HCT116 (cell line): ENCODE data around the gene AURKA. TPM values are rescaled to one million over a fixed set of nuclear protein-coding genes. Genes with fewer than 3 reads are reported as not detected.

Experiments used
- ATAC-seq: fragments of 200-7000 bp; cut with Tn5 transposase; 2 replicates; pipeline ENCODE4 v1.9.1; 2020; ENCODE audit warnings: mild to moderate bottlenecking, moderate library complexity
- BruUV-seq: library from RNA; stranded (reverse); fragments of 400-500 nt; replicated peaks from 2 replicates; lab custom pipeline; 2021; lab: Mats Ljungman, UMichigan
- CTCF ChIA-PET: fragments of 300-600 bp; sonication (Branson Sonifier 250); formaldehyde crosslinking; loops from one replicate; lab custom pipeline; 2021; ENCODE audit warnings: antibody characterized with exemption; lab: Charles Lee
- POLR2A ChIA-PET: fragments of 300-600, 350-600 bp; sonication (Branson Sonifier 250); formaldehyde crosslinking; loops from one replicate; lab custom pipeline; 2021; ENCODE audit warnings: antibody characterized with exemption; lab: Charles Lee
- RAD21 ChIA-PET, 2 experiments: fragments of 300-600 bp; sonication (Branson Sonifier 250); formaldehyde crosslinking; loops; one replicate each; lab custom pipeline; 2023; ENCODE audit warnings: low total read pairs in 2 of 2; ENCODE audit not compliant: uncharacterized antibody in 2 of 2, unreplicated experiment in 2 of 2, low non-redundant PET in 1 of 2; lab: Charles Lee
- DNase-seq: peaks from one replicate; pipeline ENCODE4 v3.0.0-alpha.2; 2010; ENCODE audit warnings: low read depth, low spot score
- H2AFZ ChIP-seq: fragments of 200-600 bp; shearing (Covaris generic), sonication (generic); 2 replicates; pipeline ENCODE4 v1.6.1; 2017; ENCODE audit warnings: low read depth, mixed run types, mixed read lengths, antibody characterized with exemption, low read length; ENCODE audit not compliant: poor library complexity, severe bottlenecking
- H3K27ac ChIP-seq: 2 replicates; pipeline ENCODE4 v1.5.1; 2012; ENCODE audit warnings: low read depth, low read length
- H3K27me3 ChIP-seq: fragments of 200-600 bp; sonication (generic); 2 replicates; pipeline ENCODE4 v1.6.1; 2016; ENCODE audit warnings: mixed run types, low read length, mixed read lengths; ENCODE audit not compliant: insufficient read depth
- H3K36me3 ChIP-seq, 2 experiments: fragments of 200-500 bp in 1 of 2; fragments of 200-600 bp in 1 of 2; sonication (Bioruptor generic) in 1 of 2; sonication (generic) in 1 of 2; 2 replicates each; pipeline versions ENCODE4 v1.5.1 to v1.6.1; 2014 to 2016; ENCODE audit warnings: low read length in 2 of 2, inconsistent platforms in 1 of 2, mixed read lengths in 1 of 2, mixed run types in 1 of 2; ENCODE audit not compliant: insufficient read depth in 2 of 2, control insufficient read depth in 1 of 2
- H3K4me1 ChIP-seq, 2 experiments: fragments of 200-600 bp in 1 of 2; sonication (generic) in 1 of 2; 2 replicates each; pipeline versions ENCODE4 v1.5.1 to v1.6.1; 2012 to 2017; ENCODE audit warnings: low read length in 2 of 2, inconsistent platforms in 1 of 2, mild to moderate bottlenecking in 1 of 2, mixed read lengths in 1 of 2, mixed run types in 1 of 2, moderate library complexity in 1 of 2; ENCODE audit not compliant: insufficient read depth in 2 of 2, control insufficient read depth in 1 of 2
- H3K4me2 ChIP-seq: fragments of 200-600 bp; sonication (generic); 2 replicates; pipeline ENCODE4 v1.6.1; 2017; ENCODE audit warnings: mixed run types, low read length, mixed read lengths
- H3K4me3 ChIP-seq, 2 experiments: fragments of 200-600 bp in 1 of 2; sonication (generic) in 1 of 2; replicated peaks in 1 of 2; 2 replicates each; pipeline ENCODE4 v1.5.1; 2011 to 2016; ENCODE audit warnings: low read length in 2 of 2, control low read depth in 1 of 2, low read depth in 1 of 2, mild to moderate bottlenecking in 1 of 2, mixed read lengths in 1 of 2, mixed run types in 1 of 2
- H3K79me2 ChIP-seq: fragments of 200-600 bp; sonication (generic); 2 replicates; pipeline ENCODE4 v1.6.1; 2017; ENCODE audit warnings: mild to moderate bottlenecking, mixed run types, low read length, moderate library complexity, mixed read lengths; ENCODE audit not compliant: insufficient read depth
- H3K9ac ChIP-seq: fragments of 200-600 bp; sonication (generic); 2 replicates; pipeline ENCODE4 v1.6.1; 2016; ENCODE audit warnings: low read length, mixed read lengths
- H3K9me2 ChIP-seq: fragments of 200-600 bp; sonication (generic), shearing (Covaris generic); 2 replicates; pipeline ENCODE4 v1.6.1; 2017; ENCODE audit warnings: mixed run types, mild to moderate bottlenecking, moderate library complexity; ENCODE audit not compliant: insufficient read depth
- H3K9me3 ChIP-seq, 2 experiments: fragments of 200-500 bp in 1 of 2; fragments of 200-600 bp in 1 of 2; sonication (Bioruptor generic) in 1 of 2; sonication (generic) in 1 of 2; 2 replicates each; pipeline ENCODE4 v1.6.1; 2014 to 2017; ENCODE audit warnings: low read length in 2 of 2, mixed read lengths in 2 of 2, inconsistent platforms in 1 of 2, low read depth in 1 of 2, mild to moderate bottlenecking in 1 of 2, mixed run types in 1 of 2, moderate library complexity in 1 of 2; ENCODE audit not compliant: control insufficient read depth in 1 of 2, insufficient read depth in 1 of 2
- H4K20me1 ChIP-seq: fragments of 200-600 bp; sonication (generic), shearing (Covaris generic); 2 replicates; pipeline ENCODE4 v1.6.1; 2017; ENCODE audit warnings: mixed run types, mild to moderate bottlenecking, moderate library complexity; ENCODE audit not compliant: insufficient read depth
- CTCF ChIP-seq, 3 experiments: fragments of 200-600 bp in 1 of 3; sonication (generic) in 1 of 3; IDR thresholded peaks in 2 of 3; conservative IDR thresholded peaks in 1 of 3; 2 replicates each; pipeline ENCODE4 v1.5.1; 2012 to 2017; ENCODE audit warnings: low read depth in 2 of 3, low read length in 2 of 3, antibody characterized with exemption in 1 of 3, borderline replicate concordance in 1 of 3, control low read depth in 1 of 3, mild to moderate bottlenecking in 1 of 3, mixed read lengths in 1 of 3, mixed run types in 1 of 3, moderate library complexity in 1 of 3; ENCODE audit not compliant: insufficient read depth in 1 of 3
- EZH2 ChIP-seq: fragments of 200-600 bp; sonication (generic); IDR thresholded peaks from 2 replicates; pipeline ENCODE4 v1.6.1; 2017; ENCODE audit warnings: antibody characterized with exemption, mixed run types
- MAX ChIP-seq: IDR thresholded peaks from 2 replicates; pipeline ENCODE4 v1.6.1; 2012
- RAD21 ChIP-seq: IDR thresholded peaks from 2 replicates; pipeline ENCODE4 v1.6.1; 2012; ENCODE audit warnings: low read depth, mild to moderate bottlenecking
- SIN3A ChIP-seq: IDR thresholded peaks from 2 replicates; pipeline ENCODE4 v1.6.1; 2012; ENCODE audit warnings: low read depth
- SRF ChIP-seq: IDR thresholded peaks from 2 replicates; pipeline ENCODE4 v1.6.1; 2012; ENCODE audit warnings: low read depth
- TCF7L2 ChIP-seq: IDR thresholded peaks from 2 replicates; pipeline ENCODE4 v1.7.0; 2011; ENCODE audit warnings: borderline replicate concordance, inconsistent platforms; ENCODE audit not compliant: insufficient read depth, insufficient read length; ENCODE audit errors: extremely low read depth
- ZFX ChIP-seq: fragments of 450-650 bp; IDR thresholded peaks from 2 replicates; pipeline ENCODE4 v1.6.1; 2017
- intact Hi-C: fragments of 100-400 bp; cut with micrococcal nuclease; formaldehyde crosslinking; loops from 2 replicates; pipeline ENCODE4 v1.10.0; 2022
- total RNA-seq: library from RNA; stranded (reverse); gene quantifications from one replicate; pipeline ENCODE4 v1.2.1, GENCODE V29; 2021; ENCODE audit not compliant: unreplicated experiment

AURKA gene
- total RNA-seq, 1 experiment from 2014 or later = 80.1 TPM

- no peak overlapping the region for H2AFZ ChIP-seq
- CTCF ChIA-PET = interaction anchor here (0.8 kb wide), 1 partner anchor 33 kb away, joined by 5 read pairs; the partner anchor contains the start of gene FAM210B
- TF ChIP-seq TCF7L2 (no peak), EZH2 (no peak), SRF (no peak), ZFX (0 out of 2 replicates have a peak, but pooled peaks have one; percentile 2), SIN3A (no peak), RAD21 (no peak), CTCF (IDR thresholded peaks at IDR 0.05 in 2 of 3, conservative IDR thresholded peaks at IDR 0.05 in 1 of 3; ENCODE audit: borderline replicate concordance in 1 of 3, insufficient read depth in 1 of 3, low read depth in 2 of 3, low read length in 2 of 3) (no peak), MAX (no peak)
- TF ChIP-seq, all 23 proteins: peak for 1
- Histone ChIP-seq H3K9me2 (no peaks in the 10 kb centered on the region), H3K4me3 (peak overlapping the region; percentile 87 to 98), H4K20me1 (no peaks in the 10 kb centered on the region), H3K36me3 (peaks cover 22 to 35% of the 10 kb centered on the region in 2 experiments), H3K9ac (peak overlapping the region; percentile 100), H3K79me2 (peaks cover 96% of the 10 kb centered on the region), H3K9me3 (no peaks in the 10 kb centered on the region), H3K27me3 (no peaks in the 10 kb centered on the region), H3K4me2 (peak overlapping the region; percentile 89), H3K4me1 (peaks cover 11 to 16% of the 10 kb centered on the region in 2 experiments; a peak in 3 of 4 replicates), H3K27ac (peak overlapping the region; percentile 96)
- intact Hi-C loops = loop anchor here (5.0 kb wide), 2 partner anchors 76 to 961 kb away; partner anchors contain the start of genes RAE1 and RTF2
- RAD21 ChIA-PET = no interaction called here
- no peak for DNase-seq
- ATAC-seq = peak; percentile 62
- POLR2A ChIA-PET = interaction anchor here (0.6 to 1.5 kb wide), 5 partner anchors 11 to 71 kb away, joined by 3 to 8 read pairs (median 5); partner anchors contain the start of gene FAM210B
- BruUV-seq = no TSS peak
These were observed 351 bp downstream of the AURKA start for GRCh38 chr20:56391596-56392131.
